Pancreas (tissue), 10 donors: ENCODE data around the gene GTF2A1. TPM values are rescaled to one million over a fixed set of nuclear protein-coding genes. Genes with fewer than 3 reads are reported as not detected.

Experiments
- ATAC-seq, 4 donors: fragments of 200-7000 bp; cut with Tn5 transposase; one replicate each; pipeline versions ENCODE4 v1.8.0 to v1.9.1; 2020; ENCODE audit warnings: mild to moderate bottlenecking in 4 of 4, moderate library complexity in 4 of 4
- DNase-seq, 6 donors: peaks; one replicate each; pipeline ENCODE4 v3.0.0-alpha.2; 2020
- FAIRE-seq: peaks from 2 replicates; lab custom pipeline; 2012; peaks lifted over from hg19 to GRCh38; lab: Jason Lieb, UNC
- H3K27ac ChIP-seq, 4 donors: fragments of 200-600 bp; sonication (generic); 1 replicate in 3 of 4; 2 replicates in 1 of 4; pipeline versions ENCODE4 v1.5.0 to v1.8.0; 2020
- H3K27me3 ChIP-seq, 4 donors: fragments of 200-600 bp; one replicate each; pipeline ENCODE4 v1.8.0; 2021
- H3K36me3 ChIP-seq, 3 donors: fragments of 200-600 bp; sonication (generic) in 1 of 3; one replicate each; pipeline versions ENCODE4 v1.5.0 to v1.8.0; 2020 to 2021
- H3K4me1 ChIP-seq, 3 donors: fragments of 200-600 bp; one replicate each; pipeline ENCODE4 v1.8.0; 2021
- H3K4me3 ChIP-seq, 4 donors: fragments of 200-600 bp; sonication (generic) in 2 of 4; one replicate each; pipeline versions ENCODE4 v1.5.0 to v1.8.0; 2020 to 2021
- H3K9me3 ChIP-seq, 4 donors: fragments of 200-600 bp; one replicate each; pipeline ENCODE4 v1.8.0; 2021
- CTCF ChIP-seq, 4 donors: fragments of 200-600 bp; sonication (generic) in 3 of 4; IDR thresholded peaks; one replicate each; pipeline versions ENCODE4 v1.5.0 to v1.8.0; 2021; ENCODE audit warnings: antibody characterized with exemption in 4 of 4
- WGBS, 2 donors: extraction: QIAGEN DNeasy Blood & Tissue Kit; methylation state at CpG; one replicate each; pipeline ENCODE4 v1.1.7; 2013; 5-methylcytosine and 5-hydroxymethylcytosine counted together
- intact Hi-C, 3 donors: fragments of 100-400 bp; cut with DNase I; formaldehyde crosslinking; loops; one replicate each; pipeline versions ENCODE4 v1.11.1 to v1.14.2; 2022
- polyA plus RNA-seq, 2 donors: library from polyadenylated mRNA; stranded (reverse); fragments of 200-250 nt; gene quantifications; one replicate each; pipeline ENCODE4 v1.2.3, GENCODE V29; 2013
- total RNA-seq, 6 donors: library from RNA; stranded (reverse); fragmentation: NEBNext Ultra II Directional in 4 of 6; extraction: Animal tissue kit (Norgen Biotek cat#: 25700) in 4 of 6; gene quantifications; one replicate each; pipeline versions ENCODE4 v1.2.1 to v1.2.4, GENCODE V29; 2021 to 2023
- donor health status: healthy with polysubstance abuse.
- donor health status: DM: no; HTN: no; CAD: no; lungs with moderate emphysema.
- donor health status: DM: no; HTN: no; CAD: no.
- donor health status: control.
- donor health status: control.
- donor health status: Bipolar disorder and iron deficiency.
- donor health status: DM: yes; HTN: yes; CAD: no.
- donor health status: DM: no; HTN: no; CAD: no.
- donor health status: DM: no; HTN: no; CAD: no.
- donor health status: DM: yes; HTN: yes; CAD: no.

GTF2A1 gene
- total and polyA plus RNA-seq, 8 donors: 2.4 to 14.6 (median 10.5) TPM

DNA sequence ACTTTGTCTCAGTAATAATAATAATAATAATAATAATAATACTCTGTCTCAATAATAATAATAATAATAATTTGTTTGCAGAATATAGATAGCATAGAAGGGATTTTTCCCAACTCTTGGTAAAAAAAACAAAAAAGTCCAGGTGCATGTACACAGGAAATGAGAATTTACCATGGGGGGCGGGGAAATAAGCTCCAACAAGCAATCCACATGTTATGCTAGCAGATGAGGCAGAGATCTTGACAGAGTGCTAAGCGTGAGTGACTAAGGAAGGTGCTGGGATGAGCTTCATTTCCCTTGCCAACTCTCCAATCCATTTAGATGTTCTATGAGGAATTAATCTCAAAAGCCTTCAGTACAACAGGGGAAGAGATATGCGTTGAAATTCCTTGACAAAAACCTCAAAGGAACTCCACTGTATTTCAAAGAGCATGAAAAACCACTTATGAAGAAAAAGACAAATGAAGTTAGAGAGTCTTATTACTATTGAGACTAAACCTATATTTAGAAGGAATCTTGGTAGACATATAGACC is 44.9 kb upstream of the GTF2A1 start:
- no peak for TF ChIP-seq CTCF (IDR thresholded peaks at IDR 0.05)
- Histone ChIP-seq H3K4me1 (no peaks in the 10 kb centered on the region), H3K4me3 (no peak overlapping the region), H3K27ac (no peak overlapping the region), H3K9me3 (no peaks in the 10 kb centered on the region), H3K36me3 (no peaks in the 10 kb centered on the region), H3K27me3 (no peaks in the 10 kb centered on the region)
- no peak for FAIRE-seq
- no peak for DNase-seq
- no peak for ATAC-seq
- intact Hi-C loops: loop anchor here in 1 of 3 donors (2.0 kb wide), 1 partner anchor 189 kb away; no protein-coding TSS in a partner anchor
- 77 to 84% methylated on average over 3 of the region's 3 CpGs for WGBS, 2 donors

DNA sequence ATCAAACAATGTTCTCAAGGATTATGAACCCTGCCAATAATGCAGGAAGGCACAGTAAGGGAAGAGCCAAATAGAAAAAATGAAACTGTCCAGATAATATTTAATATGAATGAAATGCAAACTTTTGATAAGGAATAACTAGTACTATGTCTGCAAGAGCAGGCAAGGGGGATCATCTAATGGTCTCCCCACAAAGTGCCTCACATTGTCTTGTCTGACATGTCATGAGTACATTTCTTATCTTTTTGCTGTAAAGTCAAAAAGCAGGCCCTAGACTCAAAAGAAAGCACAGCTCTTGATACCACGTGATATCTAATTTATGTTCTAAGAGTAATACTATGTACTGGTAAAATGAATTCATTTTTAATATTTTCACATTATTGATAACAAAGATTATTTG is 43.9 kb upstream of the GTF2A1 start:
- TF ChIP-seq CTCF (IDR thresholded peaks at IDR 0.05): no peak
- 80 to 85% methylated on average over 1 of the region's 1 CpG for WGBS, 2 donors
- intact Hi-C loops: no loop called here
- no peak for FAIRE-seq
- Histone ChIP-seq H3K36me3 (no peaks in the 10 kb centered on the region), H3K4me1 (no peaks in the 10 kb centered on the region), H3K27ac (no peak overlapping the region), H3K27me3 (no peaks in the 10 kb centered on the region), H3K9me3 (no peaks in the 10 kb centered on the region), H3K4me3 (no peak overlapping the region)
- DNase-seq: no peak
- no peak for ATAC-seq

DNA sequence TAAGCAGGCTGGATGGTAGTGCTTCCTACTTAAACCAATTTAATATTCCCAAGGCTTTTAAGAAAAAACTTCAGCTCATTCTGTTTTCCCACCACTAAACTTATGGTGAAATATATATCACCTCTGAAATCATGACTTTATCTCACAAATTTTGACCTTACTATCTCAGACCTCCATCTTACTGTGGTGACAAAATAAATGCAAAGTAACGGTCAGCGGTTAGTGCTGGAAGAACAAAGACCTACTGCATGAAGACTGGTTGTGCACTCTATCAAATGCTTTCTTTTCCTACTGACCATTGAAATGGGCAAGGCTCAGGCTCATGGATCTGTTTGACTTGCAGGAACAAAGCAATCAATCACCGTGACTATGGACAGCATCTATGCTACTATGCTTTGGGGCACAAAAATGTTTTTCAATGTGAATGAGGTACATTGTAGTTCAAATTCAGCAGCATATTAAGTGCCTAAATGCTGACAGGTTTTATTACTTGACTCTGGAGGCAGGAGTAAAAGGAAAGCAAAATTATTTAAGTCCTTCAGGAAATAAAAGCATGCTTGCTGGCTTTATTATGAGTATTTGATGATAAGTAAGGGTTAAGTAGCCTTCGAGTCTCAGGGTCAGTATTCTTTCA is 43.1 kb upstream of the GTF2A1 start:
- DNase-seq: no peak
- intact Hi-C loops: no loop called here
- H3K9me3 ChIP-seq: no peaks in the 10 kb centered on the region
- H3K36me3 ChIP-seq: no peaks in the 10 kb centered on the region
- H3K27ac ChIP-seq: no peak overlapping the region
- H3K4me1 ChIP-seq: no peaks in the 10 kb centered on the region
- ATAC-seq: no peak
- no peak for TF ChIP-seq CTCF (IDR thresholded peaks at IDR 0.05)
- 63 to 67% methylated on average over 4 of the region's 4 CpGs for WGBS, 2 donors
- H3K27me3 ChIP-seq: no peaks in the 10 kb centered on the region
- no peak overlapping the region for H3K4me3 ChIP-seq
- FAIRE-seq: no peak

DNA sequence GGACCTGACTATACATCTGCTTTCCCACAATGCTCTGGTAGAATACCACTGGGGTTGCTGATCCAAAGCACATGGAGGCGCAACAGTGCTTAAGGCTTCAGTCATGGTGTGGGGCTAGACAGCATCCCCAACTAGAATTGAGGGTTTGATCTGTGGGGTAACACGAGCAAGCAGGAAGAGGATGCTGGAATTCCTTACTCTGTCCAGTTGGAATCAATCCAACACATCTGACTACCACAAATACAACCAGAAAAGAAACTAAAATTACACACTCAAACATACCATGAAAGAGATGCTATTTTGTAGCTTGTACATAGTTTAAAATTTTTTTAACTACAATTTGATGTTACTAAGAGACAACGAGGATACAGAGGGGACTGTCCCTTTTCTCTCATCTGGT is 40.4 kb upstream of the GTF2A1 start:
- 72 to 82% methylated on average over 3 of the region's 3 CpGs for WGBS, 2 donors
- ATAC-seq (no peak), FAIRE-seq (no peak), DNase-seq (no peak)
- no peak overlapping the region for H3K4me3 ChIP-seq
- no peaks in the 10 kb centered on the region for H3K36me3 ChIP-seq
- no peaks in the 10 kb centered on the region for H3K4me1 ChIP-seq
- no peak for TF ChIP-seq CTCF (IDR thresholded peaks at IDR 0.05)
- H3K27ac ChIP-seq: no peak overlapping the region
- no peaks in the 10 kb centered on the region for H3K9me3 ChIP-seq
- H3K27me3 ChIP-seq: no peaks in the 10 kb centered on the region
- intact Hi-C loops: no loop called here

- ATAC-seq (no peak), DNase-seq (no peak), FAIRE-seq (no peak)
- no peak for TF ChIP-seq CTCF (IDR thresholded peaks at IDR 0.05)
- Histone ChIP-seq H3K4me1 (no peaks in the 10 kb centered on the region), H3K27ac (no peak overlapping the region), H3K9me3 (no peaks in the 10 kb centered on the region), H3K36me3 (no peaks in the 10 kb centered on the region), H3K27me3 (no peaks in the 10 kb centered on the region), H3K4me3 (no peak overlapping the region)
- WGBS, 2 donors: 85 to 88% methylated on average over 3 of the region's 3 CpGs
- intact Hi-C loops: no loop called here
Observed at GRCh38 chr14:81260732-81261131, 40.0 kb upstream of the GTF2A1 start.
